K562 (cell line): ENCODE measurements around the gene MPLKIP. TPM values are rescaled to one million over a fixed set of nuclear protein-coding genes. Genes with fewer than 3 reads are reported as not detected.
A peak's percentile ranks its signal among the peaks of the same experiment; 100 is the strongest.

Source experiments
- ATF3 ChIP-seq, 2 experiments: fragments of 450-650 bp in 1 of 2; sonication (generic) in 1 of 2; formaldehyde crosslinking in 1 of 2; IDR thresholded peaks in 1 of 2; conservative IDR thresholded peaks in 1 of 2; 2 replicates each; pipeline versions ENCODE4 v1.6.1 to v1.8.1; 2016 to 2023; ENCODE audit warnings: mild to moderate bottlenecking in 2 of 2, moderate library complexity in 2 of 2, inconsistent platforms in 1 of 2, missing genetic modification reagents in 1 of 2
- CTCF ChIP-seq, 3 experiments: IDR thresholded peaks in 2 of 3; conservative IDR thresholded peaks in 1 of 3; 2 replicates each; pipeline ENCODE4 v1.5.1; 2011 to 2012; ENCODE audit warnings: low read length in 3 of 3, mild to moderate bottlenecking in 3 of 3, control low read depth in 2 of 3, improper control_type of control experiment in 1 of 3, inconsistent platforms in 1 of 3, low read depth in 1 of 3, mixed read lengths in 1 of 3, moderate library complexity in 1 of 3; ENCODE audit not compliant: insufficient read depth in 2 of 3
- E2F4 ChIP-seq: sonication (generic); formaldehyde crosslinking; IDR thresholded peaks from 2 replicates; pipeline ENCODE4 v1.8.0; 2022; ENCODE audit warnings: mild to moderate bottlenecking, low read depth, missing genetic modification reagents
- KDM1A ChIP-seq, 2 experiments: fragments of 450-650 bp; IDR thresholded peaks; 2 replicates each; pipeline ENCODE4 v1.6.1; 2016; ENCODE audit warnings: mild to moderate bottlenecking in 2 of 2
- KLF10 ChIP-seq: fragments of 250-450 bp; sonication (Bioruptor Pico); IDR thresholded peaks from 2 replicates; pipeline ENCODE4 v1.6.1; 2021; ENCODE audit warnings: matching md5 sums
- MYBL2 ChIP-seq, 2 experiments: fragments of 450-650 bp in 1 of 2; sonication (generic) in 1 of 2; formaldehyde crosslinking in 1 of 2; IDR thresholded peaks; 2 replicates each; pipeline versions ENCODE4 v1.6.1 to v1.8.1; 2017 to 2022; ENCODE audit warnings: borderline replicate concordance in 1 of 2, inconsistent platforms in 1 of 2, low read depth in 1 of 2, mild to moderate bottlenecking in 1 of 2, missing genetic modification reagents in 1 of 2, moderate library complexity in 1 of 2
- PBX2 ChIP-seq, 2 experiments: IDR thresholded peaks in 1 of 2; conservative IDR thresholded peaks in 1 of 2; 2 replicates each; pipeline ENCODE4 v1.6.1; 2016; ENCODE audit warnings: low read depth in 2 of 2, mild to moderate bottlenecking in 1 of 2, missing compliant biosample characterization in 1 of 2, missing genetic modification characterization in 1 of 2, moderate library complexity in 1 of 2
- PKNOX1 ChIP-seq: fragments of 450-650 bp; IDR thresholded peaks from 2 replicates; pipeline ENCODE4 v1.6.1; 2016
- RBM15 ChIP-seq: fragments of 200-400 bp; formaldehyde crosslinking; IDR thresholded peaks from 2 replicates; pipeline ENCODE4 v1.6.1; 2018; ENCODE audit warnings: mild to moderate bottlenecking, low read length, moderate library complexity; ENCODE audit not compliant: insufficient read depth
- RFX7 ChIP-seq: fragments of 250-450 bp; sonication (Bioruptor Pico); IDR thresholded peaks from 2 replicates; pipeline ENCODE4 v1.5.1; 2021; ENCODE audit warnings: mild to moderate bottlenecking
- polyA plus RNA-seq, 8 experiments: library from polyadenylated mRNA; depleted of rRNA in 4 of 8; stranded (reverse) in 5 of 8; unstranded in 3 of 8; fragments of >200 nt; fragmentation: Nextera tagmentation in 2 of 8; fragmentation: Illumina TruSeq in 1 of 8; extraction: Ambion mirVana in 2 of 8; extraction: Trizol in 1 of 8; gene quantifications; 2 replicates each; pipeline versions ENCODE4 v1.2.1 to v1.2.3, GENCODE V29; 2011 to 2014; ENCODE audit warnings: inconsistent platforms in 1 of 8, missing spikeins in 1 of 8
- total RNA-seq, 7 experiments: library from RNA; depleted of rRNA in 6 of 7; stranded (reverse); fragments of >200 nt in 6 of 7; fragmentation: Illumina TruSeq in 2 of 7; extraction: Trizol in 2 of 7; gene quantifications; 2 replicates each; pipeline versions ENCODE4 v1.2.1 to v1.2.3, GENCODE V29; 2011 to 2021; ENCODE audit warnings: low replicate concordance in 1 of 7

Gene MPLKIP
- total and polyA plus RNA-seq, 9 of the 15 experiments (the other 6 are each of a cell fraction or from before 2014, with no cell fraction given): 5.6 to 127 (median 44.2) TPM

GRCh38 chr7:40147371-40148246 lies 13.2 kb upstream of the MPLKIP start (continued):
- TF ChIP-seq E2F4 (CRISPR knock-in tag): no peak
- no peak for TF ChIP-seq RFX7 (CRISPR knock-in tag)
- 0 out of 6 replicates have a peak, but pooled peaks of 1 of the 3 experiments have one; percentile 6 for TF ChIP-seq CTCF (IDR thresholded peaks at IDR 0.05 in 2 of 3, conservative IDR thresholded peaks at IDR 0.05 in 1 of 3; ENCODE audit: insufficient read depth in 2 of 3, low read depth in 1 of 3, low read length in 3 of 3)
- 0 out of 2 replicates have a peak, but pooled peaks have one; percentile 7 for TF ChIP-seq ATF3 (IDR thresholded peaks at IDR 0.05)
- no peak for TF ChIP-seq ATF3 (CRISPR knock-in tag; conservative IDR thresholded peaks at IDR 0.05)
- TF ChIP-seq MYBL2 (IDR thresholded peaks at IDR 0.05; ENCODE audit: low read depth): peak; percentile 58
- TF ChIP-seq MYBL2 (CRISPR knock-in tag; IDR thresholded peaks at IDR 0.05; ENCODE audit: borderline replicate concordance): no peak
- no peak for TF ChIP-seq PBX2 (CRISPR knock-in tag; IDR thresholded peaks at IDR 0.05; ENCODE audit: low read depth)
- 0 out of 2 replicates have a peak, but pooled peaks have one; percentile 20 for TF ChIP-seq PBX2 (tag; conservative IDR thresholded peaks at IDR 0.05; ENCODE audit: low read depth)
- peak; percentile 84 for TF ChIP-seq PKNOX1
- TF ChIP-seq KLF10 (CRISPR knock-in tag): no peak
- no peak for TF ChIP-seq KDM1A (IDR thresholded peaks at IDR 0.05)
- TF ChIP-seq RBM15: no peak
